Neural progenitor cell (in vitro differentiated cells): ENCODE measurements around the gene TMEM19.

Experiments
- EZH2phosphoT487 ChIP-seq: fragments of 200-600 bp; sonication (generic); IDR thresholded peaks from 2 replicates; pipeline ENCODE4 v1.6.1; 2017; ENCODE audit warnings: antibody characterized with exemption
- TF ChIP-seq, protein P1 (sequence below): fragments of 200-600 bp; sonication (generic); IDR thresholded peaks from 2 replicates; pipeline ENCODE4 v1.5.1; 2017; ENCODE audit warnings: antibody characterized with exemption, mild to moderate bottlenecking

- TF ChIP-seq, protein P1, sequence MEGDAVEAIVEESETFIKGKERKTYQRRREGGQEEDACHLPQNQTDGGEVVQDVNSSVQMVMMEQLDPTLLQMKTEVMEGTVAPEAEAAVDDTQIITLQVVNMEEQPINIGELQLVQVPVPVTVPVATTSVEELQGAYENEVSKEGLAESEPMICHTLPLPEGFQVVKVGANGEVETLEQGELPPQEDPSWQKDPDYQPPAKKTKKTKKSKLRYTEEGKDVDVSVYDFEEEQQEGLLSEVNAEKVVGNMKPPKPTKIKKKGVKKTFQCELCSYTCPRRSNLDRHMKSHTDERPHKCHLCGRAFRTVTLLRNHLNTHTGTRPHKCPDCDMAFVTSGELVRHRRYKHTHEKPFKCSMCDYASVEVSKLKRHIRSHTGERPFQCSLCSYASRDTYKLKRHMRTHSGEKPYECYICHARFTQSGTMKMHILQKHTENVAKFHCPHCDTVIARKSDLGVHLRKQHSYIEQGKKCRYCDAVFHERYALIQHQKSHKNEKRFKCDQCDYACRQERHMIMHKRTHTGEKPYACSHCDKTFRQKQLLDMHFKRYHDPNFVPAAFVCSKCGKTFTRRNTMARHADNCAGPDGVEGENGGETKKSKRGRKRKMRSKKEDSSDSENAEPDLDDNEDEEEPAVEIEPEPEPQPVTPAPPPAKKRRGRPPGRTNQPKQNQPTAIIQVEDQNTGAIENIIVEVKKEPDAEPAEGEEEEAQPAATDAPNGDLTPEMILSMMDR: no peak
- no peak for TF ChIP-seq EZH2phosphoT487
These were observed 30.0 kb upstream of the TMEM19 start for GRCh38 chr12:71655907-71656306.
